B cell (primary cell): Measurements from ENCODE around the gene STEEP1. TPM values are rescaled to one million over a fixed set of nuclear protein-coding genes. Genes with fewer than 3 reads are reported as not detected.

Source experiments
- ATAC-seq: fragments of 200-7000 bp; cut with Tn5 transposase; one replicate; pipeline ENCODE4 v1.10.0; 2021; ENCODE audit warnings: low read depth, mild to moderate bottlenecking, moderate number of reproducible peaks, moderate library complexity
- CTCF ChIA-PET: fragments of 350-600 bp; sonication (Branson Sonifier 250); formaldehyde crosslinking; loops from one replicate; lab custom pipeline; 2021; ENCODE audit warnings: antibody characterized with exemption, inconsistent platforms; lab: Charles Lee
- POLR2A ChIA-PET: fragments of 350-600 bp; sonication (Branson Sonifier 250); formaldehyde crosslinking; loops from one replicate; lab custom pipeline; 2021; ENCODE audit warnings: antibody characterized with exemption; lab: Charles Lee
- DNase-seq: peaks from one replicate; pipeline ENCODE4 v3.0.0; 2013
- H2AFZ ChIP-seq: 2 replicates; pipeline ENCODE4 v1.6.1; 2012; ENCODE audit warnings: mild to moderate bottlenecking, low read depth, low read length; ENCODE audit not compliant: insufficient read depth, poor library complexity, severe bottlenecking
- H3K27ac ChIP-seq, 2 donors: 1 replicate in 1 of 2; 2 replicates in 1 of 2; pipeline ENCODE4 v1.5.1; 2012 to 2013; ENCODE audit warnings: low read length in 2 of 2, mild to moderate bottlenecking in 2 of 2, moderate library complexity in 1 of 2
- H3K27me3 ChIP-seq, 4 experiments: fragments of 200-600 bp in 1 of 4; sonication (generic) in 1 of 4; replicated peaks in 1 of 4; 1 replicate in 2 of 4; 2 replicates in 2 of 4; pipeline versions ENCODE4 v1.6.1 to v1.7.0; 2013 to 2016; ENCODE audit warnings: low read length in 3 of 4, mild to moderate bottlenecking in 2 of 4, mixed read lengths in 1 of 4, moderate library complexity in 1 of 4; ENCODE audit not compliant: insufficient read depth in 4 of 4, control insufficient read depth in 3 of 4; ENCODE audit errors: control extremely low read depth in 1 of 4
- H3K36me3 ChIP-seq, 2 experiments: replicated peaks in 1 of 2; 1 replicate in 1 of 2; 2 replicates in 1 of 2; pipeline versions ENCODE4 v1.6.1 to v1.7.1; 2013; ENCODE audit warnings: low read length in 1 of 2; ENCODE audit not compliant: insufficient read depth in 2 of 2, control insufficient read depth in 1 of 2; ENCODE audit errors: control extremely low read depth in 1 of 2, extremely low read depth in 1 of 2
- H3K4me1 ChIP-seq, 2 donors: fragments of 200-600 bp in 1 of 2; sonication (generic) in 1 of 2; 1 replicate in 1 of 2; 2 replicates in 1 of 2; pipeline versions ENCODE4 v1.5.1 to v1.6.1; 2013 to 2017; ENCODE audit warnings: low read length in 2 of 2; ENCODE audit not compliant: control insufficient read depth in 2 of 2, insufficient read depth in 2 of 2
- H3K4me2 ChIP-seq: replicated peaks from 2 replicates; pipeline ENCODE3; 2012; ENCODE audit warnings: mild to moderate bottlenecking, low read depth, low read length; ENCODE audit not compliant: poor library complexity, severe bottlenecking
- H3K4me3 ChIP-seq, 5 experiments: fragments of 200-600 bp in 1 of 5; sonication (generic) in 1 of 5; 1 replicate in 3 of 5; 2 replicates in 2 of 5; pipeline versions ENCODE4 v1.5.1 to v1.7.0; 2011 to 2016; ENCODE audit warnings: low read length in 4 of 5, mild to moderate bottlenecking in 4 of 5, low read depth in 2 of 5, control low read depth in 1 of 5, moderate library complexity in 1 of 5; ENCODE audit not compliant: insufficient read depth in 1 of 5; ENCODE audit errors: control extremely low read depth in 1 of 5, extremely low read depth in 1 of 5
- H3K79me2 ChIP-seq: fragments of 200-600 bp; sonication (generic); one replicate; pipeline ENCODE4 v1.6.0; 2016; ENCODE audit warnings: low read length; ENCODE audit not compliant: control insufficient read depth, insufficient read depth
- H3K9ac ChIP-seq: fragments of 200-600 bp; sonication (generic); 2 replicates; pipeline ENCODE4 v1.6.1; 2017; ENCODE audit warnings: mild to moderate bottlenecking, low read length, moderate library complexity
- H3K9me3 ChIP-seq, 3 donors: one replicate each; pipeline versions ENCODE4 v1.6.1 to v1.7.1; 2013; ENCODE audit warnings: low read length in 2 of 3; ENCODE audit not compliant: control insufficient read depth in 2 of 3, insufficient read depth in 1 of 3; ENCODE audit errors: control extremely low read depth in 1 of 3
- H4K20me1 ChIP-seq: 2 replicates; pipeline ENCODE4 v1.6.0; 2012; ENCODE audit warnings: mild to moderate bottlenecking, low read length; ENCODE audit not compliant: insufficient read depth, control insufficient read depth, poor library complexity, severe bottlenecking
- H3K27ac Mint-ChIP-seq: one replicate; pipeline ENCODE4 v1.8.0; 2021; ENCODE audit warnings: mixed read lengths
- H3K27me3 Mint-ChIP-seq: one replicate; pipeline ENCODE4 v1.8.0; 2021; ENCODE audit warnings: mixed read lengths
- H3K4me1 Mint-ChIP-seq: one replicate; pipeline ENCODE4 v1.8.0; 2021; ENCODE audit warnings: mixed read lengths
- H3K4me3 Mint-ChIP-seq: one replicate; pipeline ENCODE4 v1.8.0; 2021; ENCODE audit warnings: mixed read lengths
- H3K9me3 Mint-ChIP-seq: one replicate; pipeline ENCODE4 v1.8.0; 2022; ENCODE audit warnings: mixed read lengths; ENCODE audit not compliant: insufficient read depth
- EZH2 ChIP-seq: IDR thresholded peaks from 2 replicates; pipeline ENCODE4 v1.6.1; 2012; ENCODE audit warnings: borderline replicate concordance, low read depth, mild to moderate bottlenecking, moderate library complexity, low read length; ENCODE audit not compliant: insufficient read depth, poor library complexity, severe bottlenecking
- WGBS: methylation state at CpG from one replicate; pipeline ENCODE4 v1.1.5; 2013; ENCODE audit warnings: missing lambda C conversion rate; ENCODE audit not compliant: insufficient coverage; 5-methylcytosine and 5-hydroxymethylcytosine counted together
- intact Hi-C: fragments of 100-400 bp; cut with micrococcal nuclease; formaldehyde crosslinking; loops from one replicate; pipeline ENCODE4 v1.10.0; 2022
- polyA plus RNA-seq: library from polyadenylated mRNA; depleted of rRNA; stranded (reverse); fragments of >200 nt; gene quantifications from 2 replicates; pipeline ENCODE4 v1.2.3, GENCODE V29; 2012
- total RNA-seq, 2 donors: library from RNA; stranded (reverse); fragments of 120-200 nt in 1 of 2; gene quantifications; 1 replicate in 1 of 2; 2 replicates in 1 of 2; pipeline versions ENCODE4 v1.2.3 to v1.2.4, GENCODE V29; 2013 to 2022
- TF ChIP-seq, protein P1 (sequence below): fragments of 200-600 bp; IDR thresholded peaks from one replicate; pipeline ENCODE4 v1.8.0; 2022; ENCODE audit warnings: antibody characterized with exemption, mild to moderate bottlenecking

The STEEP1 gene
- total and polyA plus RNA-seq, 2 donors (not counting 1 experiment from before 2014, with no cell fraction given): 12.0 to 27.6 TPM

DNA sequence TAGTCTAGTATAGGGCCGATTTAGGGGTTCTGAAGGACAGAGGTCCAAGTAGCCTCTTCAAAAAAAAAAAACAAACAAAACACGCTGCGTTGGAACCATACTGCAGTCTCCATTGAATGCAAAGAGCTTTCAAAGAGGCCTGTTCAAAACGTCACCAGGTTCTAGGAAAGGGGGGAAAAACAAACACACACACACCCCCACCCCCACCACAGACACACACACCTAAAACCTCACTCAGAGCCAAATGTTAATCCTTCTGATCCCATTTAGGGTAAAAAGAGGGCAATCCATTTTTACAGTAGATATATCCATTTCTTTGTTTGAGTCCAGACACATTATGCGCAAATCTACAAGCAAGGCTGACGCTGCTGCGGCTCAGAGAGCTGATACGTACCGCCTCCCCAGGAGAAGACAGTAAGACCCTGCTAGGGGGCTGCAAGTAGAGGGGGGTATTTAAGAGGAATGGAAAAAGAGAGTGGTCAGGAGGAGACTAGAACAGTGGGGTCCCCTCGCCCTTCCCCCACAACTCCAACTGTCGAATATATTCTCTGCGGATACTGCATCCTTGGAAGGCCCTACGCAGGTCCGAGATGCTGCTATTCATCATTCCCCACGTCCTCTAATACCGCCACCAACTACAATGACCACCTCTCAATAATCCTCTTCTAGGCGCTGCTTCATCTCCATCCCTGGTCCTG is 39.7 kb upstream of the STEEP1 start:
- peak overlapping the region in 4 of 5 experiments; percentile 71 to 86 (median 74) for H3K4me3 ChIP-seq
- peak overlapping the region; percentile 40 to 87 for H3K27ac ChIP-seq
- DNase-seq (no peak), ATAC-seq (no peak)
- POLR2A ChIA-PET: interaction anchor here (0.5 to 2.5 kb wide), 5 partner anchors 26 to 187 kb away, joined by 3 to 17 read pairs (median 4); partner anchors contain the start of genes RPL39 and UBE2A
- H3K79me2 ChIP-seq: peaks cover 26% of the 10 kb centered on the region
- peak overlapping the region; percentile 73 for H3K4me2 ChIP-seq
- no peaks in the 10 kb centered on the region for H3K9me3 Mint-ChIP-seq
- H3K4me3 Mint-ChIP-seq: peak overlapping the region; percentile 92
- H3K9me3 ChIP-seq: no peaks in the 10 kb centered on the region
- no peaks in the 10 kb centered on the region for H3K27me3 Mint-ChIP-seq
- intact Hi-C loops: loop anchor here (1.0 to 5.0 kb wide), 3 partner anchors 31 to 187 kb away; partner anchors contain the start of genes RPL39, SLC25A5 and UBE2A
- H2AFZ ChIP-seq: peak overlapping the region; percentile 67
- WGBS: 0% methylated on average over 2 of the region's 17 CpGs
- H3K9ac ChIP-seq: peak overlapping the region; percentile 76
- H3K27me3 ChIP-seq: no peaks in the 10 kb centered on the region
- peaks cover 7 to 24% of the 10 kb centered on the region in 2 donors for H3K4me1 ChIP-seq
- no peak for TF ChIP-seq EZH2
- TF ChIP-seq, protein P1, sequence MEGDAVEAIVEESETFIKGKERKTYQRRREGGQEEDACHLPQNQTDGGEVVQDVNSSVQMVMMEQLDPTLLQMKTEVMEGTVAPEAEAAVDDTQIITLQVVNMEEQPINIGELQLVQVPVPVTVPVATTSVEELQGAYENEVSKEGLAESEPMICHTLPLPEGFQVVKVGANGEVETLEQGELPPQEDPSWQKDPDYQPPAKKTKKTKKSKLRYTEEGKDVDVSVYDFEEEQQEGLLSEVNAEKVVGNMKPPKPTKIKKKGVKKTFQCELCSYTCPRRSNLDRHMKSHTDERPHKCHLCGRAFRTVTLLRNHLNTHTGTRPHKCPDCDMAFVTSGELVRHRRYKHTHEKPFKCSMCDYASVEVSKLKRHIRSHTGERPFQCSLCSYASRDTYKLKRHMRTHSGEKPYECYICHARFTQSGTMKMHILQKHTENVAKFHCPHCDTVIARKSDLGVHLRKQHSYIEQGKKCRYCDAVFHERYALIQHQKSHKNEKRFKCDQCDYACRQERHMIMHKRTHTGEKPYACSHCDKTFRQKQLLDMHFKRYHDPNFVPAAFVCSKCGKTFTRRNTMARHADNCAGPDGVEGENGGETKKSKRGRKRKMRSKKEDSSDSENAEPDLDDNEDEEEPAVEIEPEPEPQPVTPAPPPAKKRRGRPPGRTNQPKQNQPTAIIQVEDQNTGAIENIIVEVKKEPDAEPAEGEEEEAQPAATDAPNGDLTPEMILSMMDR: no peak
- H4K20me1 ChIP-seq: no peaks in the 10 kb centered on the region
- peak overlapping the region; percentile 92 for H3K27ac Mint-ChIP-seq
- H3K4me1 Mint-ChIP-seq: peaks cover 36% of the 10 kb centered on the region
- CTCF ChIA-PET: interaction anchor here (0.9 to 1.6 kb wide), 2 partner anchors 9 to 31 kb away, joined by 3 to 4 read pairs; partner anchors contain the start of gene UBE2A
- peaks cover 0 to 4% of the 10 kb centered on the region in 2 experiments for H3K36me3 ChIP-seq

DNA sequence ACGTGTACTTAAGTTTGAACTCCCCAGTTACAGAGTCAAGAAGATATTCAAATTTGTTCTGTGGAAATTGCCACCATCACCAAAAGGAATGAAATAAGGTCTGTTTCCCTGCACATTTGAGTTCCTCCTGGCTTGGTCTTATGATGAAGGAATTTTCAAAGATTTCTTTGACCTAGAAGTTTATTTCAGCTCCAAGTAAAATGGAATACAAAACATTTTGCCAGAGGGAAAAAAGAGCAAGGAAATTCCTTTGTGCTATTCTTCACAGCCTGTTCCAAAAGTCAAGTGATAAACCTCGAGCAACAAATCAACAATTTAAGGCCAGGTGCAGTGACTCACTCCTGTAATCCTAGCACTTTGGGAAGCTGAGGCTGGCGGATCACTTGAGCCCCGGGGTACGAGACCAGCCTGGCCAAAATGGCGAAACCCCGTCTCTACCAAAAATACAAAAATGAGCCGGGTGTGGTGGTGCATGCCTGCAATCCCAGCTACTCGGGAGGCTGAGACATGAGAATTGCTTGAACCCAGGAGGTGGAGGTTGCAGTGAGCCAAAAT is 37.6 kb upstream of the STEEP1 start:
- H3K27me3 Mint-ChIP-seq: no peaks in the 10 kb centered on the region
- H3K4me1 Mint-ChIP-seq: peaks cover 41% of the 10 kb centered on the region
- no peak overlapping the region for H3K4me3 Mint-ChIP-seq
- WGBS: 100% methylated on average over 1 of the region's 9 CpGs
- CTCF ChIA-PET: interaction anchor here (0.7 to 3.2 kb wide), 7 partner anchors 24 to 185 kb away, joined by 3 to 8 read pairs (median 4); no protein-coding TSS in a partner anchor
- Histone ChIP-seq H3K27ac (peak overlapping the region in 1 of 2 donors; percentile 26), H3K9ac (no peak overlapping the region), H3K27me3 (no peaks in the 10 kb centered on the region), H3K4me1 (peaks cover 6 to 20% of the 10 kb centered on the region in 2 donors), H3K79me2 (peaks cover 32% of the 10 kb centered on the region), H3K4me2 (no peak overlapping the region), H3K36me3 (peaks cover 0 to 4% of the 10 kb centered on the region in 2 experiments), H3K4me3 (no peak overlapping the region), H2AFZ (no peak overlapping the region), H3K9me3 (no peaks in the 10 kb centered on the region), H4K20me1 (no peaks in the 10 kb centered on the region)
- intact Hi-C loops: no loop called here
- TF ChIP-seq, protein P1: no peak
- no peak for TF ChIP-seq EZH2
- POLR2A ChIA-PET: interaction anchor here (0.5 to 0.7 kb wide), 3 partner anchors 8 to 276 kb away, joined by 3 to 6 read pairs (median 4); no protein-coding TSS in a partner anchor
- no peak for ATAC-seq
- H3K9me3 Mint-ChIP-seq: no peaks in the 10 kb centered on the region
- H3K27ac Mint-ChIP-seq: no peak overlapping the region
- DNase-seq: no peak
